Neuronal stem cell (in vitro differentiated cells): Measurements from ENCODE around the gene BRAT1.

Experiments used
- DNase-seq: peaks from one replicate; pipeline ENCODE4 v3.0.0-alpha.2; 2013; ENCODE audit warnings: low spot score
- H2AFZ ChIP-seq: one replicate; pipeline ENCODE4 v1.6.1; 2013; ENCODE audit warnings: mild to moderate bottlenecking, low read length, inconsistent platforms
- H2AK5ac ChIP-seq: 2 replicates; pipeline ENCODE4 v1.6.1; 2013; ENCODE audit warnings: low read depth, mild to moderate bottlenecking, inconsistent platforms, low read length, moderate library complexity, mixed read lengths
- H2BK120ac ChIP-seq: 2 replicates; pipeline ENCODE4 v1.6.1; 2013; ENCODE audit warnings: low read depth, mild to moderate bottlenecking, inconsistent platforms, low read length, moderate library complexity, mixed read lengths
- H2BK12ac ChIP-seq: one replicate; pipeline ENCODE4 v1.6.1; 2013; ENCODE audit warnings: low read length, inconsistent platforms
- H2BK15ac ChIP-seq: 2 replicates; pipeline ENCODE4 v1.6.1; 2013; ENCODE audit warnings: mild to moderate bottlenecking, low read length, inconsistent platforms, mixed read lengths
- H2BK5ac ChIP-seq: one replicate; pipeline ENCODE4 v1.6.1; 2013; ENCODE audit warnings: inconsistent platforms, mild to moderate bottlenecking, low read length, moderate library complexity
- H3K14ac ChIP-seq: one replicate; pipeline ENCODE4 v1.6.1; 2013; ENCODE audit warnings: low read length, inconsistent platforms
- H3K18ac ChIP-seq: 2 replicates; pipeline ENCODE4 v1.6.1; 2013; ENCODE audit warnings: low read length, inconsistent platforms
- H3K23ac ChIP-seq: 2 replicates; pipeline ENCODE4 v1.6.1; 2013; ENCODE audit warnings: low read depth, mild to moderate bottlenecking, mixed read lengths, low read length, inconsistent platforms; ENCODE audit not compliant: poor library complexity
- H3K27ac ChIP-seq: replicated peaks from 3 replicates; pipeline ENCODE4 v1.5.1; 2013; ENCODE audit warnings: low read length, inconsistent platforms
- H3K27me3 ChIP-seq, 3 experiments: 2 replicates each; pipeline ENCODE4 v1.6.1; 2013; ENCODE audit warnings: low read length in 3 of 3, mild to moderate bottlenecking in 2 of 3, inconsistent platforms in 1 of 3, low read depth in 1 of 3, mixed read lengths in 1 of 3, moderate library complexity in 1 of 3; ENCODE audit not compliant: control insufficient read depth in 3 of 3, insufficient read depth in 3 of 3
- H3K36me3 ChIP-seq, 2 donors: replicated peaks in 1 of 2; 2 replicates each; pipeline ENCODE4 v1.6.1; 2013; ENCODE audit warnings: low read length in 2 of 2; ENCODE audit not compliant: control insufficient read depth in 2 of 2, insufficient read depth in 2 of 2
- H3K4ac ChIP-seq: 2 replicates; pipeline ENCODE4 v1.6.1; 2013; ENCODE audit warnings: inconsistent platforms, mild to moderate bottlenecking, low read length, moderate library complexity
- H3K4me1 ChIP-seq, 2 donors: 1 replicate in 1 of 2; 2 replicates in 1 of 2; pipeline ENCODE4 v1.6.1; 2013; ENCODE audit warnings: low read length in 2 of 2, low read depth in 1 of 2; ENCODE audit not compliant: control insufficient read depth in 2 of 2, insufficient read depth in 1 of 2
- H3K4me2 ChIP-seq: one replicate; pipeline ENCODE4 v1.6.1; 2013; ENCODE audit warnings: mild to moderate bottlenecking, low read length, inconsistent platforms; ENCODE audit not compliant: insufficient read depth, poor library complexity, severe bottlenecking
- H3K4me3 ChIP-seq, 2 donors: 2 replicates each; pipeline ENCODE4 v1.5.1; 2013; ENCODE audit warnings: low read length in 2 of 2, mild to moderate bottlenecking in 2 of 2, inconsistent platforms in 1 of 2, moderate library complexity in 1 of 2
- H3K79me1 ChIP-seq: one replicate; pipeline ENCODE4 v1.6.1; 2013; ENCODE audit warnings: low read depth, mild to moderate bottlenecking, inconsistent platforms, low read length, moderate library complexity
- H3K9ac ChIP-seq: one replicate; pipeline ENCODE4 v1.6.1; 2013; ENCODE audit warnings: mild to moderate bottlenecking, low read depth, low read length, inconsistent platforms; ENCODE audit not compliant: poor library complexity
- H3K9me3 ChIP-seq, 2 donors: replicated peaks in 1 of 2; 2 replicates each; pipeline versions ENCODE3 to v1.6.1; 2013; ENCODE audit warnings: low read length in 2 of 2, mild to moderate bottlenecking in 2 of 2, inconsistent platforms in 1 of 2, low read depth in 1 of 2, mixed read lengths in 1 of 2, moderate library complexity in 1 of 2; ENCODE audit not compliant: control insufficient read depth in 2 of 2, insufficient read depth in 1 of 2
- H4K8ac ChIP-seq: one replicate; pipeline ENCODE4 v1.6.1; 2013; ENCODE audit warnings: low read depth, mild to moderate bottlenecking, inconsistent platforms, low read length, moderate library complexity
- H4K91ac ChIP-seq: one replicate; pipeline ENCODE4 v1.6.1; 2013; ENCODE audit warnings: low read length, low read depth, mild to moderate bottlenecking, inconsistent platforms; ENCODE audit not compliant: poor library complexity
- WGBS, 2 donors: extraction: QIAGEN DNeasy Blood & Tissue Kit; methylation state at CpG; one replicate each; pipeline ENCODE4 v1.1.7; 2013; ENCODE audit warnings: missing lambda C conversion rate in 2 of 2, mixed read lengths in 1 of 2; ENCODE audit not compliant: insufficient read length in 2 of 2, insufficient replicate concordance in 1 of 2; ENCODE audit errors: extremely low coverage in 2 of 2; 5-methylcytosine and 5-hydroxymethylcytosine counted together

Gene BRAT1

DNA sequence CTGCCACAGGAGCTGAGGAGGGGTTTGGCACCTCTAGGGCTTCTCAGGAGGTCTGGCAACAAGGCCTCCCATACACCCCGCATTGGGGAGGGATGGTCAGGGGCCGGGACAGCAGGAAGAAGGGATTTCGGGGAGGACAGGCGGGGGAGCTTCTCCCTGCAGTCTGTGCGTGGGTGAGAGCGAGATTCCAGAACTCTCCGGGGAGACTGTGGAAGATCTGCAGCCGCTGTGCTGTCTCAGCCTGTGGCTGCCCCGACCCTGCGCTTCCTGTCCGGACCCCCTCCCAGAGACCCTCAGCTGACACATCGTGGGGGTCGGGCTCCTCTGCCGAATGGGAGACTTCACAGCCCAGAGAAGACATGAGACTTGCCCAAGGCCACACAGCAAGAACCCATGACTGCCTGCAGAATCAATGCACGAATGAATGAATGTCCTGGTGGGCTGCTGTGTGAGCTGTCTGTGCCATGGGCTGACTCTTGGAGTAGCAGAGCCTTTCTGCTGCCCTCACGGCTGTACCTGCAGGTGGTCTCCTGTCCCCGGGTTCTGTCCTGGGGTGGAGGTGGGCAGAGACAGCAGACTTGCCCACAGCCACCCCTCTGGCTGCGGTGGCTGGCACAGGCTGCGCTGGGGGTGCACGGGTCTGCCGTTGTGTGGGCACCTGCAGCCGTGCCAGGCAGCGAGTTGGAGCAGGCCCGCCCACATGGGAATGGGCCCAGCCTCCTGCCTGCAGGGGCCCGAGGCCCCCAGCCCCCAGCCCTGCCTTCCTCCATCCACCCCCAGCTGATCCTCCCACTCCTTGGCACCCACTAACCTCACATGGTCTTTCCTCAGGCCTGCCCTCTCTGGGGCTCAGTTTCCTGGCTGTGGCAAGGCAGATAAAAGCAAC, 52.0 kb downstream of the BRAT1 start:
- no peak overlapping the region for H3K4me2 ChIP-seq
- peak overlapping the region; percentile 25 for H3K23ac ChIP-seq
- H3K27me3 ChIP-seq = no peaks in the 10 kb centered on the region
- no peak for DNase-seq
- H3K4me1 ChIP-seq = peaks cover 33 to 39% of the 10 kb centered on the region in 2 donors
- H4K91ac ChIP-seq = no peak overlapping the region
- H3K36me3 ChIP-seq = no peaks in the 10 kb centered on the region
- H3K4me3 ChIP-seq = no peak overlapping the region
- no peak overlapping the region for H3K14ac ChIP-seq
- no peak overlapping the region for H2AFZ ChIP-seq
- WGBS, 2 donors = no CpG with 5 or more reads among the region's 25 CpGs
- no peak overlapping the region for H3K9ac ChIP-seq
- no peak overlapping the region for H4K8ac ChIP-seq
- H3K79me1 ChIP-seq = peaks cover 5% of the 10 kb centered on the region
- peak overlapping the region; percentile 100 for H2AK5ac ChIP-seq
- H2BK5ac ChIP-seq = peak overlapping the region; percentile 83
- H2BK15ac ChIP-seq = peak overlapping the region; percentile 32
- no peaks in the 10 kb centered on the region for H3K9me3 ChIP-seq
- H2BK120ac ChIP-seq = peak overlapping the region; percentile 3
- peak overlapping the region; percentile 93 for H2BK12ac ChIP-seq
- no peak overlapping the region for H3K4ac ChIP-seq
- no peak overlapping the region for H3K27ac ChIP-seq
- peak overlapping the region; percentile 55 for H3K18ac ChIP-seq

DNA sequence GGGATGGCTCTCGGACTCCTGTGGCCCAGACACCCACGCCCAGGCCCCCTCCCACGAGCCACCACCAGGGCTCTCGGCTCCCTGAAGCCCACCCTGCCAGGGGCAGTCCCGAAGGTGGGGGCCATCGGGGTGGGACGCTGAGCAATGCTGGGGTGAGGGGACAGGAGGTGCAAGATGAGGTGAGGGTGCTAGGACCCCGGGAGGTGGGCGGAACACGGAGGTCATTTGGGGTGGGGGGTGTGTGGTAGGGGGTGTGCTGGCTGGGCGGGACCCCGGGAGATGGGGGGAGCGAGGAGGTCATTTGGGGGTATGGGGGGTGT, 52.7 kb downstream of the BRAT1 start:
- Histone ChIP-seq H3K4me3 (no peak overlapping the region), H3K9ac (no peak overlapping the region), H3K4me2 (no peak overlapping the region), H4K8ac (no peak overlapping the region), H2BK15ac (peak overlapping the region; percentile 32), H3K79me1 (peaks cover 5% of the 10 kb centered on the region), H3K18ac (peak overlapping the region; percentile 99), H2BK5ac (peak overlapping the region; percentile 100), H3K23ac (no peak overlapping the region), H4K91ac (peak overlapping the region; percentile 87), H3K14ac (no peak overlapping the region), H3K36me3 (no peaks in the 10 kb centered on the region), H2AK5ac (peak overlapping the region; percentile 100), H3K4ac (no peak overlapping the region), H2AFZ (no peak overlapping the region), H2BK12ac (no peak overlapping the region), H3K27ac (no peak overlapping the region), H3K27me3 (no peaks in the 10 kb centered on the region), H3K9me3 (no peaks in the 10 kb centered on the region), H3K4me1 (peaks cover 36 to 39% of the 10 kb centered on the region in 2 donors), H2BK120ac (peak overlapping the region; percentile 73)
- no peak for DNase-seq
- no CpG with 5 or more reads among the region's 13 CpGs for WGBS, 2 donors

DNA sequence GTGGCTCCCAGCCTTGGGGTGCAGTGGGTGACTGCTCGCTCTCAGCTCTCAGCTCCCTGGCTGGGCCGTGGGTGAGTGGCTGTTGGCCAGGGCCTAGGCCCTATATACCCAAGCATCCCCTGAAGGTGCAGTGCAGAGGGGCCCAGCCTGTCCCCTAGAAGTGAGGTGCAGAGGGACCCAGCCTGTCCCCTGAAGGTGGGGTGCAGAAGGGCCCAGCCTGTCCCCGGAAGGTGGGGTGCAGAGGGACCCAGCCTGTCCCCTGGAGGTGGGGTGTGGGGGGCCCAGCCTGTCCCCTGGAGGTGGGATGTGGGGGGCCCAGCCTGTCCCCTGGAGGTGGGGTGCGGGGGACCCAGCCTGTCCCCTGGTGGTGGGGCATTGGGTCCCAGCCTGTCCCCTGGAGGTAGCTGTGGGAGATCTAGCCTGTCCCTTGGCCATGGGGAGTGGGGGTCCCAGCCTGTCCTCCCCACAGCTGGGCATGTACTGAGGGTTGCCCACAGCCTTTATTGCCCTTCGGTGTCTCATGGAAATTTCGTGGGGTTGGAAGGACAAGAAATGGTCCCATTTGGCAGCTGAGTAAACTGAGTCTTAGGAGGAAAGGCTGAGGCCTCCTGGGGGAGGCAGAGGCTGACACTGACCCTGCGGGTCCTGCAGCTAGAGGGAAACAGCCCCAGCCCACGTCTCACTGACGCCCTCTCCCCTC, 53.2 kb downstream of the BRAT1 start:
- Histone ChIP-seq H4K91ac (peak overlapping the region; percentile 95), H4K8ac (no peak overlapping the region), H2BK5ac (peak overlapping the region; percentile 100), H3K14ac (peak overlapping the region; percentile 97), H3K79me1 (peaks cover 5% of the 10 kb centered on the region), H3K4me1 (peaks cover 41 to 44% of the 10 kb centered on the region in 2 donors), H2BK120ac (peak overlapping the region; percentile 73), H2AFZ (no peak overlapping the region), H2BK15ac (peak overlapping the region; percentile 32), H3K27ac (no peak overlapping the region), H3K4me3 (no peak overlapping the region), H2BK12ac (peak overlapping the region; percentile 100), H3K27me3 (no peaks in the 10 kb centered on the region), H3K4ac (peak overlapping the region; percentile 97), H3K23ac (peak overlapping the region; percentile 40), H3K4me2 (no peak overlapping the region), H2AK5ac (peak overlapping the region; percentile 100), H3K36me3 (no peaks in the 10 kb centered on the region), H3K9me3 (no peaks in the 10 kb centered on the region), H3K18ac (peak overlapping the region; percentile 99), H3K9ac (peak overlapping the region; percentile 57)
- WGBS, 2 donors = no CpG with 5 or more reads among the region's 9 CpGs
- DNase-seq = no peak

DNA sequence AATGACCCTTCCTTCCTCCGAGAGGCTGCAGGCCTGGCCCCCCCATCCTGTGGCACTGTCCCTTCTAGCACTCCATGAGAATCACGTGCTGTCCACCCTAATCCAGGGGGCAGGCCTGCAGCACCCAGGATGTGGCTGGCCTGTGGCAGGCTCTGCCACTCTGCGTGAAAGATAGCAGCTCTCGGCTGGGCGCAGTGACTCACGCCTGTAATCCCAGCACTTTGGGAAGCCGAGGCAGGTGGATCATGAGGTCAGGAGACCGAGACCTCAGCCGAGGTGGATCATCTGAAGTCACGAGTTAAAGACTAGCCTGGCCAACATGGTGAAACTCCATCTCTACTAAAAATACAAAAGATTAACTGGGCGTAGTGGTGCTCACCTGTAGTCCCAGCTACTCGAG, 54.6 kb downstream of the BRAT1 start:
- peak overlapping the region; percentile 100 for H3K27ac ChIP-seq
- no peak overlapping the region for H3K4me2 ChIP-seq
- H4K8ac ChIP-seq = no peak overlapping the region

More for the DNA sequence above, 54.6 kb downstream of the BRAT1 start:
- H2BK5ac ChIP-seq = peak overlapping the region; percentile 100
- WGBS, 2 donors = no CpG with 5 or more reads among the region's 12 CpGs
- DNase-seq = no peak
- peak overlapping the region; percentile 54 for H2BK15ac ChIP-seq
- peak overlapping the region; percentile 88 for H3K9ac ChIP-seq
- H2BK120ac ChIP-seq = peak overlapping the region; percentile 48
- H3K36me3 ChIP-seq = no peaks in the 10 kb centered on the region
- H3K4ac ChIP-seq = no peak overlapping the region
- H3K27me3 ChIP-seq = no peaks in the 10 kb centered on the region
- H3K79me1 ChIP-seq = peaks cover 5% of the 10 kb centered on the region
- H2AK5ac ChIP-seq = peak overlapping the region; percentile 63
- H3K23ac ChIP-seq = peak overlapping the region; percentile 8
- peak overlapping the region; percentile 71 for H2AFZ ChIP-seq
- peak overlapping the region; percentile 1 for H3K14ac ChIP-seq
- H4K91ac ChIP-seq = peak overlapping the region; percentile 99
- peak overlapping the region; percentile 100 for H3K18ac ChIP-seq
- no peak overlapping the region for H3K4me3 ChIP-seq
- H3K9me3 ChIP-seq = no peaks in the 10 kb centered on the region
- H2BK12ac ChIP-seq = peak overlapping the region; percentile 100
- H3K4me1 ChIP-seq = peaks cover 50 to 52% of the 10 kb centered on the region in 2 donors
